Stimulated activated CD4-positive, alpha-beta T cell treated with anti-CD3 and anti-CD28 coated beads, TNF-alpha, amount 100 ng/mL, for 48 hours (primary cell): ENCODE data around the gene PON2.
"Not testable (repeated sequence)": the region's sequence is repeated elsewhere in the genome, so short reads cannot be mapped to it uniquely, and the experiment has no call there.

Experiments
- DNase-seq, 3 donors: peaks; one replicate each; pipeline ENCODE4 v3.0.0-alpha.2; 2020; ENCODE audit warnings: low read depth in 3 of 3

The PON2 gene

GRCh38 chr7:95405208-95405607, 29.6 kb downstream of the PON2 start:
- DNase-seq: no peak

DNA sequence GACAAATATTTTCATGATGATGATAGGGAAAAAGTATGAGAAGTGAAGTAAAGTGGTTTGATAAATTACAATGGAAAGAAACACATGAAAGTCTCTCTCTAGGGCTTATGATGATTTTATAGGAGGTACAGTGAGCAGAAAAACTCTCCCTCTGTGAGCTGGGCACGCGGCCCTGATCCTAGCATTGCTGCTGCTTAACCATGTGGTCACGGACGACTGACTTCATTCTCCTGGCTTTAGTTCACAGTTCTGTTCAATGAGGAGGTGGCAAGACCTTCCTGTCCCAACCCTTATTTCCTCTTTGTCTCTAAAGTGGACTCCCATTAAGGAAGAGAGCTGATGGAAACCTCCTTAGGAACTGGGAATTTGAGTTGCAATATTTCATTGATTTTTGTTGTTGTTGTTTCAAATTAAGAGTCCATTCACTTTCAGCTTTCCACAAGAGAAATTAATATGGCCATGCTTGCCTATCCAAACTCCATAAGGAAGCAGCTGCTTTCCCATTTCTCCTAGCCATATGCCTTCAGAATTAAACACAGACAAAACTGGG, 30.4 kb downstream of the PON2 start:
- DNase-seq: no peak

DNA sequence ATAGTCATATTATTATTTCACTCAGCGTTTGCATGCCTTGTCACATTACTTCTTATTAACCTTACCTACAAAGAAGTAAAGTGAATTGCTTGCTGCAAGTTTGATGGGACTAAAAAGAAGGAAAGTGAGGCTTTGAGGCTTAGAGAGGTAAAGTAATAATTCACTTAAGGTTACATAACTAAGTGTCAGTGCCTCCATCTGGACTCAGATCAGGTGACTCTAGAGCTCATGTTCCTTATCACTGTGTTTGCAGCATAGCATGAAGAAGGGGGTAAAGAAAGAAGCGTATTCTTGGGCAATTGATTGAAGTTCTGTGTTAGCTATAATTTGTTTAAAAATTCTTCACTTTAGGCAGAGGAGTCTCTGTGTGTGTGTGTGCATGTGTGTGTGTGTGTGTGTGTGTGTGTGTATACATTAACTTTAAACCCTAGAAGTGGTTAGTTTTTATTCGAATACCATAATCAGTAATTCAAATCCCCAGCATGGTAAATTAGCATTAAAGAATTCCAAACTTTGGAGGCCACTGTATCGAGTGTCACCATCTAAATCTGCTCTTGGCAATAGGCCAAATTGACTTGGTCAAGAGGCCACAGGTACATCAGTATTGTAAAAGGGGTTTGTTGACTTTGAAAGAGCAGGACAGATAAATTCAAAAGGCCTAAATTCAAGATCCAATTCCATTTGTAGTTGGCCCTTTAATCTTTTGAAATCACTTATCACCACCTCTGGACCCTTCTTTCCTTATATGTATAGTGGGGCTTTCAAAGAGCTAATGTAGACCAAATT, 36.5 kb downstream of the PON2 start:
- DNase-seq: no peak

GRCh38 chr7:95397381-95397780, 37.4 kb downstream of the PON2 start:
- DNase-seq: no peak

- DNase-seq: peak in 1 of 3 donors; percentile 2
These were observed 38.4 kb downstream of the PON2 start, which contains the start of gene PON3 for GRCh38 chr7:95396136-95397032. PON3 (minus strand) TSS chr7:95396375; CDS start chr7:95396350, 25 bp downstream.

- no peak for DNase-seq
These were observed 39.1 kb downstream of the PON2 start for GRCh38 chr7:95395755-95396135.

GRCh38 chr7:95394370-95394769, 40.5 kb downstream of the PON2 start:
- DNase-seq: no peak

GRCh38 chr7:95391761-95392160, 43.1 kb downstream of the PON2 start:
- DNase-seq: no peak

- DNase-seq: no peak
These were observed 45.3 kb downstream of the PON2 start for GRCh38 chr7:95389516-95389915.

- not testable (repeated sequence) for DNase-seq
These were observed 55.4 kb downstream of the PON2 start for GRCh38 chr7:95379457-95379856.

- DNase-seq: no peak
These were observed 58.0 kb downstream of the PON2 start for GRCh38 chr7:95376632-95377400.

- DNase-seq: no peak
These were observed 59.1 kb downstream of the PON2 start for GRCh38 chr7:95375591-95376257.

GRCh38 chr7:95373323-95373722, 61.5 kb downstream of the PON2 start:
- DNase-seq: no peak

DNA sequence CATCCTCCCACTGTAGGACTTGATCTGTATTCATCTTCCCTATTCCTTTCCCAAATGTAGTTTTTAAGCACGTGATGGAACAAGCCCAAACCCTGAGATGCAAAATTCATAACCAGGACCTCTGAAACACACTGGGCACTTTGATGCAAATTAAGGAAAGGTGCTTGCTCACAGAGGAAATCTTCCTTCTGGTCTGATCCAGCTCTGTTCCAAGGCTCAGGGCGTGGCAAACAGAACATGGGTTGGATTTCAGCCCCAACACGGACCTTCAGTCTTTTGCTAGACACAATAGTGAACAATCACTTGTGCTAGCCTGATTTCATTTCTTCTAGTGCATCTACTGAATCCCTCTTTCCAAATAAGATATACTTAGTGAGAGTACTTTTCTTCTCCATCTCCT, 66.6 kb downstream of the PON2 start:
- no peak for DNase-seq

- no peak for DNase-seq
These were observed 67.2 kb downstream of the PON2 start for GRCh38 chr7:95367606-95368005.

DNA sequence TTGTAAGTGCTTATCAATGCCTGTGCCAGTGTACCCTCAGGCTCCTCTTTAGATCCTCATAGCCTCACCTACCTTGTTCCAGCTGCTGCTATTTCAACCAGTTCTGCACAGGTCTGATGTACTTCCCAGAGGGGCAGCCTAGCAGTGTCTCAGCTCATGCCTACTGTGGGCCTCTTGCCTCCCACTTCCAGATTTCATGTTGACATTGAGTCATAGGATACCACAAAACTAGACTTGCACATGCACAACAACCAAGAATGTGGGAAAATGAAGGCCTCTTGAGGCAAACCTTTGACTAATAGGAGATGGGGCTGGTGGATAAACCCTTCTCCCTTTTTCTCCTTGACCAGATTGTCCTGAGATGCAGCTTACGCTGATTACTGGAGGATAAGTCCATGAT, 69.7 kb downstream of the PON2 start:
- DNase-seq: no peak

- DNase-seq: no peak
These were observed 77.2 kb downstream of the PON2 start for GRCh38 chr7:95357623-95358022.
